Hindlimb muscle (tissue), 1 donor: ENCODE measurements around the gene ABHD5. TPM values are rescaled to one million over a fixed set of nuclear protein-coding genes. Genes with fewer than 3 reads are reported as not detected.

Experiments used
- DNase-seq: peaks from one replicate; pipeline ENCODE4 v3.0.0-alpha.2; 2013
- polyA plus RNA-seq: library from polyadenylated mRNA; unstranded; fragments of 120-200 nt; gene quantifications from one replicate; pipeline ENCODE4 v1.2.1, GENCODE V29; 2013; ENCODE audit not compliant: insufficient read length

Gene ABHD5
- polyA plus RNA-seq, 1 donor: 9.5 TPM

DNA sequence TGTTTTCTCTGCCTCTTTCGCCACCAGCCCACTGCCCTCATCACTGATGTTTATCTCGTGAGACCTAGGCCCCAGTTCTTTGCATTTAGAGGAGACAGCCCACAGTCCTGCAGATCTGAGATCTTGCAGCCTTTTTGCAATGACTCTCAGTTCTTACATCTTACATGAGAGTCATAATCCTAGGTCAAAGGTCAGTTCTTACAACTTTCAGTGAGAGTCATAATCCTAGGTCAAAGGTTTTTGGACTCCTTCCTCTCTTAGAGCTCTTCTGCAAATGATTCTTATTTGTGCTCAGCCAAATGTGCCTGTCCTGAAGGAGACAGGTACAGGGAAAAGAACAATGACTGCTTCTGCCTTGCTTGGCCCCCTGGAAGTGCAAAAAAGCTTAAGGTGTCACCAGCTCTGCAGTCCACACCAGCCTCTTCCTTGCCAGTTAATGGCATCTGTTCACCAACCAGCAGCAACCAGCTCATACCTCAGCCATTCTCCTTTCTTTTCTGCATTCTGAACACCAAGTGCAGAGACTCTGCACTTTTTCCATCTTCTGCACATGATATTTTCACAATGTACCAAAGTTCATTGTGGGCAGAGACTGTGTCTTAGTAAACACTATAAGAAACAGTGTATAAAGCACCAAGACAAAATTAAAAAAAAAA is 67.1 kb downstream of the ABHD5 start:
- DNase-seq: no peak

DNA sequence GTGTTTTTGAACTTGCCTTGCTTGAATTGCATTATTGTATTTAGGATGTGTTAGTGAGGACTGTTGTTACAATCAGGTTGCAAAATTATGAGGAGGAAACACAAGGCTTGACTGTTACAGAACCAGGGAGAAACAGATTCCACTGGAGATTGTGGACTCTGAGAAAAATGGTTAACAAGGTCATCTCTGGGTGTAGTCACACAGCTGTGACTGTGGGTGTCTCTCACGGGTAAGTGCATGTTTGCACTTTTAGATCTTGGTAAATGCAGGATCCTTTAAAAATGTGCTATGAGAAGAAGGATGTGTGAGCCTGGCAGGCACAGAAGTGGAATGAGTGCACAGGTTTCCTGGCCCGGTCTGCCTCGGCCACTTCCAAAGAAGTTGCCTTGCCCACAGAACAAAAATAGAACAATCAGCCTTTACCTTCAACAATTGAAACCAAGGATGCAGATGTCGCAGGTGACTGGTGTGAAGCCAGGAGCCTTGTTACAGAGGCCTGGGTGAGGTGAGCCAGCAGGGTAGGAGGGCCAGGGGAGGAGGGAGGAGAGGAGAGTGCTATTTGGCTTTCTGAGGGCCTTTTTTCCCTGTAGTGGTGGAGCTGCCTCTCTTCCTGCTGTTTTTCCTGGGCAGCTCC is 68.0 kb downstream of the ABHD5 start:
- DNase-seq: no peak

DNA sequence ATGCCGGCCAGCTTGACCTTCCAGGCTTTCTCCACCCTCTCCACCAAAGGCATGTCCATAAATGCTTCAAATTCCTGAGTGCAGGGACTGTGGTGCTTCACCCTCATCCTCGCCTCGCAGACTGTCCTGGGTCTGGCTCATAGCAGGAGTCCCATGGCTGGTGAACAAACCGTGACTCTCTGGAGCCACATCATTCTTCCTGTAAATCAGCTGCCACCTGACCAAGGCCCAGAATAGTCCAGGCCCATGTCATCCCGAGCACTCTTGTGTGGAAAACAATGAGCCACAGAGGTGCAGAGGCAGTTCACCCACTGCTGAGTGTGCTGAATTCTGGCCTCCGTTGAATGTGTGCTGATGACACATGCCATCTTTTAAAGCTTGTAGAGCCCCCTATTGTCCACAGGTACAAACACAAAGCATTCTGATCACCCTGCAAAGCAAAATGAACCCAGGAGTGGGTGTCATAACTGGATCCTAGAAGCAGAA is 68.6 kb downstream of the ABHD5 start:
- no peak for DNase-seq

DNA sequence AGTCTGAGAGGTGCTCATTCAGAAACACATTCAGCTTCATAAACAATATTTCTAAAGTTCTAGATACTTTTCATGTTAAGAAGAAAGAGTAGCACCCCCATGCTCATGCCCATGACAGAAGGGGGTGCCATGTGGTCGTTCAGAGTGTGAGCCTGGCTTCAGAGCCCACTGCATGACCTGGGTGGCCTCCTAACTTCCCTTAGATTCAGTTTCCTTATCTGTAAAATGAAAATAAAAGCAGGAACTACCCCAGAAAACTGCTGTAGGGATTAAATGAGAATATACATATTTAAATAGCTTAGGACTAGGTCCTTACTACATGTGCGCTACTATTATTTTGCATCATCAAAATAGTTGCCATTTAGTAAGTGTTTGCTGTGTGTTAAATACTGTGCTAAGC is 69.2 kb downstream of the ABHD5 start:
- no peak for DNase-seq

DNA sequence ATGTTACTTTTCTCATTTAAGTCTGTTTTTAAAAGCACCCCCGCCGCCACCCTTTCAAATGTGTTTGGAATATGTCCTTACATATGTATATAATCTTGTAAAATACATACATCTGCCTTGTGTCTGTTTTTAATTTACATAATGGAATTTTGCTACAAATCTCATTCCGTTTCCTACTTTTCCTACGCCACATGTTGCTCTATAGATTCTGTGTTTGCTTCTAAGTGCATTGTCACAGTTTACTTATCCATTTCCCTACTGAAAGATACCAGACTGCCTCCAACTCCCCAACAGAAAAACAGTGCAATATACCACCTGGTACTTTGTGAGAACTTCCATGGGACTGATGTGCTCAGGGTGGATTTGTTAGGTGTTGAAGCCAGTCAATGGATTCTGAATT is 70.2 kb downstream of the ABHD5 start:
- no peak for DNase-seq

DNA sequence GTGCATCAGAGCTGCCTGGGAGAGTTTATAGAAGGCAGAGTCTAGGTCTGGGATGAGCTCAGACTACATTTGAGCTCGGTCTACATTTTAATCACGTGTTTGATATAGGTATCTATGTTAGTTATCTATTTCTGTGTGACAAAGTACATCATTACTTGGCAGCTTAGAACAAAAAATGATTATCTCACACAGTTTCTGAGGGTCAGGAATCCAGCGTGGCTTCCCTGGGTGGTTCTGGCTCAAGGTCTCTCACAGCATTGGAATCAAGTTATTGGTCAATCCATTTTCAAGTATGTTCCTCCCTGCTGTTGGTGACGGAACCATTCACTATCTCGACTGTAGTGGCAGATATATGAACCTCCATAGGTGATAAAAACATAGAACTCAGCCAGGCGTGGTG is 71.7 kb downstream of the ABHD5 start:
- DNase-seq: no peak

DNA sequence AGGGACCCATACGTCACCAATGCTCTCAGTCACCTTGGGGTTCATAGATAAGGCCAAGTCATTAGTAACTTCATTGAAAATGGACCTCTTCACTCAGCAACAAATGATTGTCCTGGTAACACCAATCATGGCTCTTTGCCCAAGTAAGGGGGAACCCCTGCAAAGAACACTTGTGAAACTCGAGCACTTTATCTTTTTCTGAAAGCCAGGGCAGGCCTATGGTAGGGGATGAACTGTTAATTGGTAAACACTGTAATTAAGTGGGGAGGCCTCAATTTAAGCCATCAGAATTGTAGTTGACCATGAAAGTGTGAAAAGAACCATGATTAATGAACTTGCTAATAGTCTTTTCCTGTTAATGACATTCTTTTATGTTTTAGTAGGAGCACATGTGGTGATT is 73.3 kb downstream of the ABHD5 start:
- DNase-seq: no peak

DNA sequence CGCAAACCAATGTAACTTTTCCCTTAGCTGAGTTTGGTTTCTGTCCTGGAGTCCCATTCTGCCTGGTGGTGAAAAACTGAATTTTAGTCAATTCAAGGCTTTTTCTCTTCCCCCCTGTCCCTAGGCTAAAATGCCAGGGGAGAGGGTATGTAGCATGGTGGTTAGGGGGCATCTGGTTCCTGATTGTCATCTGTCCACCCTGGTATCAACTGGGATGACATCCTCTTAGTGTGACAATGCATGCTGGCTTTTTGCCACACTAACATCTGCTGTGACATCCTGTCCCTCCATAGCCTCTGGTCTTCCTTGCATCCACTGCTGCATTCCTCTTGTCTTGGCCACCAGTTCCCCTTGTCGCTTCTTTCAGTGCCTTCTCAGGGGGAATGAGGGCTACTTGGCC is 73.7 kb downstream of the ABHD5 start:
- DNase-seq: no peak

DNA sequence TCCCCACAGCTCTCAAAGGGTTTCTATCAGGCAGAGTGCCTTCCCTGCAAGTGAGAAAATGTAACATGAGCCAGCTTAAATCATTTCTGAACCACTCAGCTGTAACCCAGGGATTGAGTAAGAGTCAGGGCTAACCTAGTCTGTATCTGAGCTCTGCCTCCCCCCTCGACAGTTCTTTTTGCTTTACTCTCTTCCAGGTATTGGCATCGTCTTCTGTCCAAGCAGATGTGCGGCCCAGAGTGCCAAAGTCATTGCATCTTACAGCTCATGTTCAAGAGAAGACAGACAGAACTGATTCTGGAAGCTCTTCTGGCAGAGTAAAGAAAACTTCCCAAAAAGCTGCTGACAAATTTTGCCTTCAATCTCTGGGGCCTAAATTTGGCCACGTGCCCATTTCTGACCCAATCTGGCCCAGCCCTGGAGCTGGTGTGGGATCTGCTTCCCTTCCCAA is 74.8 kb downstream of the ABHD5 start:
- DNase-seq: peak; percentile 34

DNA sequence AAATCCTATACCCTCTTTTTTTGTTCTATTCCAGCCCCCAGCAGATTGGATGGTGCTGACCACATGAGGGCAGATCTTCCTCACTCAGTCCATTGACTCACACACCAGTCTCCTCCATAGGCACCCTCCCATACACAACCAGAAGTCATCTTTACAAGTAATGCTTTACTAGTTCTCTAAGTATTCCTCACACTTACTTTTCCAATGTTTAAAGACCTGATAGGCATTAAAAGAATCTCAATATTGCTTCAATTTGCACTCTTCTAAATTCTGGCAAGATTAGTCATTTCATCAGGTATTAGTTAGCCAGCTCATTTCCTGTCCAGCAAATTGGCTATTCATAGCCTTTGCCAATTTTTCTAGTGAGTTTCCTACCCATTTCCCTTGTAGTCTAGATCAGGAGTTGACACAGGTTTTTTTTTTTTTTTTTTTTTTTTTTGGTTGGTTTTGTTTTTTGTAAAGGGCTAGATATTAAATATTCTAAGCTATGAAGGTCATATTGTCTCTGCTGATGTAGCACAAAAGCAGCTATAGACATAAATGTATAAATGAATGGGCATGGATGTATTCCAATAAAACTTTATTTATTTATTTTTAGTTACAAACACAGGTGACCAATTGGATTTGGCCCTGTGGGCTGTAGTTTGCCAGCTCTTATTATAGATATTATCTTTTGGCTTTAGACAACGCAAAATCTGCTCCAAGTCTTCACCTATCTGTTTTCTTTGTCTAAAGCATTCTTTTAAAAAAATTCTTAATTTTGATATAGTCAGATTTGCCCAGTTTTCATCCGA is 76.1 kb downstream of the ABHD5 start:
- DNase-seq: no peak

DNA sequence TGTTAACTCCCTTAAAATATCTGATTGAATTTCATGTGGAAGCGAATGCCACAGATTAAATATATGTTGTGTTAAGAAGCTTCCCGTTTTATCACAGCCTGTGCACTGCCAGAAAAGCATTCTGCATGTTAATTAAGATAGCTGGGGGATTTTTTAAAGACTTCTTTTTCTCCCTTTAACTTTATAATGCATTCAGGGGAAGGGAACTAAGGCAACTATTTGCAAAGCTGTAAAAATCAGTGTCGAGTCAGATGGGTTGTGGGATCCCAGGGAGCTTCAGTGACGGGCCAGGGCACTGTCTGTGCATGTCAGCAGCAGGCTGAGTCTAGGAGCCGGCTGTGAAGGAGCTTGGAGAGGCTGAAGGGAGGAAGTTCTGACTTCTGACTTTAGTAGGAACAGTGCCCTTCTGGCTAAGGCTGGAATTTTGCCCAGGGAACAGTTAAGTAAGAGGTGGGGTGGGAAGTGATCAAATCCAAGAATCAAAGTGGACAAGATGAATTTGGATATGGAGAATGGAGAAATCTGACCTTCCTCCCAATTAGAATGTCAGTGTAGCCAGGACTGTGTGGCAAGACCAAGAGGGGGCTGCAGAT is 77.7 kb downstream of the ABHD5 start:
- no peak for DNase-seq

DNA sequence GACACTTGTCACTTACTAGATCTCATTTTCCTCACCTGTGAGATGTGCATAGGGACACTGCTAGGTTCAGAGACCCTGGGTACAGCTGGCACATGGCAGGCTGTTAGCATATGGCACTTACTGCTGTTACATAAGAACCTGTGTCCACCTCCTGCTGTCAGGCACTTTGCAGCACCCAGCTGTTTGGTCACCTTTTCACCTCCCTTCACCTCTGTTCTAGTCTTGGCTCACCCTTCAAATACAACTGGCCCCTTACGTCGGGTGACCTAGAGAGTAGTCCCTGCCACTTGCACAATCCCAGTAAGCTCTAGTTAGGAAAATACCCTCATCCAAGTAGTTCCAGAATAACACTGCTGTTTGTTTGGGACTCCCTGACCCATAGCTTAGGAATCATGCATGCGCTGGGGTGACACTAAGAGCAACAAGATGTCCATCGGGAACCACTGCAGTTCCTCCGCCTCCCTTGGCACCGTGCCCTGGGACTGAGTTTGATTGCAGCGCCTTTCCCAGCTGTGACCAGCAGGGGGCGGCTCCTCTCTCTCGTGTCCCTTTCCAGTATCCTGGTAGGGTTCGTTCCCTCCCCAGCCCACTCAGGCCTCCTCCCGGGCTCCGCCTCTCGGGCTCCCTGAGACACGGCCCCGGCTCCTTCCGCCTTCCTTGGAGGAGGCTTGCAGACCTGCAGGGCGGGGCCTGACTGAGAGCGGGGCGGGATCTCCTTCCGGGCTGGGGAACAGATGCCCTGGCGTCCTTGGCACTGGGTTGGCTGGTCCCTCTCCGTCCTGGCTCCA is 78.6 kb downstream of the ABHD5 start:
- peak; percentile 91 for DNase-seq

DNA sequence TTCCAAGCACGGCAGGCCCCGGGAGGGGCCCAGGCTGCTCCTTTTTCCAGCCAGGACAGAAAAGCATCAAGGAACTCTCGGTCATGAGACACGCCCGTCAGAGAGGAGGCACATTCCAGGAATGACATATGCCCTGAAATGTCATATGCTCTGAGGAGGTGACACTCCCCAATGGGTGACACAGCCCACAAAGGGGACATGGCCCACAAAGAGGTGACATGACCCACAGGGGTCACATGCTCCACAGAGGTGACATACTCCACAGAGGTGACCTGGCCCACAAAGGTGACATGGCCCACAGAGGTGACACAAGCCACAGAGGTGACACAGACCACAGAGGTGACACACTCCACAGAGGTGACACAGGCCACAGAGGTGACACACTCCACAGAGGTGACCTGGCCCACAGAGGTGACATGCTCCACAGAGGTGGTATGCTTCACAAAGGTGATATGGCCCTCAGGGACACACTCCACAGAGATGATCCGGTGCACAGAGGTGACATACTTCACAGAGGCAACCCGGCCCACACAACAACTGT is 79.2 kb downstream of the ABHD5 start:
- DNase-seq: no peak

DNA sequence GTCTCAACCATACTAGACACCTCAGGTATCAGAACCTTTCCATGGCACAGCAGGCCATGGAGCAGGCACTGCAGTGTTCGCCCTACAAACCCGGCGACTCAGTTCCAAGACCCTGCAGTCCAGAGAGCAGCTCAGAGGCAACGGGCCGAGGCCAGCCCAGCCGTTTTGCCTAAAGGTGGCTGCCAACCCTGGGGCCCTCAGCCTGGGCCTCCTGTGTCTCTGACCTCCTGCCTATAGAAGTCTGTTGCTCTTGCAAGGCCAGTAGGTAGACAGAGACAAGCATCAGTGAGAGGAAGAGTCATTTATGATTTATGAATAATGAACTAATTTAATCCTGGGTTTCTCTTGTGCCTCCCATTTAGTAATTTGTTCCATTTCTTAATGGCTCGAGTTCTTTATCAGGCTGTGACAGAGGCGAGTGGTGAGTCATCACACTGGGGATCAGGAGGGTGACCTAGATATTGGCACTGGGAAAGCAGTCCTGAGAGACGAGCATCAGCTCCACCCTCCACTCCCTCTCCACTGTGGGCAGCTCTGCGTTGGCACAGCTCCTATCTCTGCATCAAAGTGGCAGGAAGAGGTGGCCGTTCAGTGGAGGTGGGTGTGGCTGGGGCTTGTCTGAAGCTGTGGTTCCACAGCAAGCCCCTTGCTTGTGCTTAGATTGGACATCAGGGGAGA is 79.8 kb downstream of the ABHD5 start:
- no peak for DNase-seq

DNA sequence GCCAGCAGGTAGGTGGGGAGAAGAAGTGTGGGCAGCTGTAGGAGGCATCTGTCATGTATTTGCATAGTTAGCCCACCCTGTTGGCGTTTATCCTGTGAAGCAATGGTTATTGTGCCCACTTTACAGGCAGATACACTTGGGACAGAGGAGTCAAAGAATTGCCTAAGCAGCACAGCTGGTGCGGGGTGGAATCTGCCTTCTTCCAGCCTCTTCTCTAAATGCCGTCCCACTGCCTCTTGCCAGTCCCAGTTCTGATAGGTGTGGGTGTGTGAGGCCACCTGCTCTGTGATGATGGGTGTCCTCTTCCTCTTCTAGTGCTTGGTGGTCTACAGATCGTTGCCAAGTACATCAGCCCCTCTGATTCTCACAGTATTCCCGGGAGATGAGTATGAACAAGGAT is 80.9 kb downstream of the ABHD5 start:
- DNase-seq: no peak

DNA sequence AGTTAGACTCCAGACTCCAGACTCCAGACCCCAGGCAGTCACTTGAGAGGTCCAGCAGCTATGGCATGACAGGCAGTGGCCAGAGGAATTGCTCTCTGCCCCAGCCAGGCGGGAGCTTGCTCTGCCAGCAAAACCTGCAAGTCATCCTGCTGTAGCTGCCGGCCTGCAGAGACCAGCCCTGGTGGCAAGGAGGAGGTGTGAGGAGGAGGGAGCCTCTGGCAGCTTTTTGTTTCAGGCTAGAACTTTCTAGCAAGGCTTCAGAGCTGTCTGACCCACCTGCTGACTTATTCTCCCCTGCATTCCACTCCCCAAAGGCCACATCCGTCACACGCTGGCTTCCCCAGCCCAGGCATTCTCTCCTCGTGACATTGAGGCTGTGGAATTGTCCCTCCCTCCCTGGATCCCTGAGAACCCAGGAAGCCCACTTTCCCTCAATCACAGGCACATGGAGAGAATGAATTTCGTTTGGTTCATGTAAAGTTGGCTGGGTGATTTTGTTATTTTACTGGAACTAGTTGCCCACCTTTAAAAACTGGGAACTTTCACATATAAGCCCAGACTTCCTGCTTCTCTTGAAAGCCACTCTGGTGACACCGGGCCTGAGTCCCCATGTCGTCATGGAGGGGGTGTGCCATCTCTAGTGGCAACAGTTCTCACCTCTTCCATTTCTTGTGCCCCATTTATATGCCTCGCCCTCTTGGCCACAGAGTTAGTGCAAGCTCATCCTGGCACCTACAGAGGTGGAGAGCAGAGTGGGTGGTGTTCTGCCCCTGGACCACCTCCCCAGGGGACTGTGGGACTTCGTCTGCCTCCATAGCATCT is 82.7 kb downstream of the ABHD5 start:
- no peak for DNase-seq

DNA sequence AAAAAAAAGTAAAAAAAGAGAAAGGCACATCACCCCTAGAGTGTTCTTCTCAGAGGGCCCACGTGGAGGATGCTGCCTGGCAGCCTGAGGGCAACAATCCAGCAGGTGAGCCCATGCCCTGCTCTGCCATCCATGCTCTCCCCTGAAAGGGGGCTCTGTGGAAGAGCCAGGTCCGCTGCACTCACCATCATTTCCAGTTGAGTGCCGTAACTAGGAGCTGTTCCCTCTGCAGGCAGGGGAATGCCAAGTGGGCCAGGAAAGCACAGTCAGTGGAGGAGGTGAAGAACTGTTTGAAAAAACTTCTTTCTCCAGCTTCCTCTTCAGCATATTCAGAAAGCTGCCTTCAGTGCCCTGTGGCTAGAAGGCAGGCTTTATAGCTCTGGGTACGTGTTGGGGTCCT is 84.1 kb downstream of the ABHD5 start:
- DNase-seq: no peak

DNA sequence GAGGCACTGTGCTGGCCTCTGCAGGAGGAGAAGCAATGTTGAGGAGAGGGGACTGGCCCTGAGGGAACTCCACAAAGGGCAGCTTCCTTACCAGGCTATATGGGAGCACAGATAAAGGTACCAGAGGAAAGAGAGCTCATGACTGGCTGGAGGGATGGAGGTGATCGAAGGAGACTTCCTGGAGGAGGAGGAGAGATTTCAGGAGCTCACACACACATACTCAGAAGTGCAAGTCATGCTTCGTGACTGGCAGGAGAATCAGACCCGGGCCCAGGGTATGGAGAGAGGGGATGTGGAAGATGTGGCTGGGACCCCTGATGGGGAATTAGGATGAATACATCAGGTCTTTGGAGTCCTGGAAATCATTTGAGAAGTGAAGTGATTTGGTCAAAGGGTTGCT is 85.4 kb downstream of the ABHD5 start:
- DNase-seq: no peak

DNA sequence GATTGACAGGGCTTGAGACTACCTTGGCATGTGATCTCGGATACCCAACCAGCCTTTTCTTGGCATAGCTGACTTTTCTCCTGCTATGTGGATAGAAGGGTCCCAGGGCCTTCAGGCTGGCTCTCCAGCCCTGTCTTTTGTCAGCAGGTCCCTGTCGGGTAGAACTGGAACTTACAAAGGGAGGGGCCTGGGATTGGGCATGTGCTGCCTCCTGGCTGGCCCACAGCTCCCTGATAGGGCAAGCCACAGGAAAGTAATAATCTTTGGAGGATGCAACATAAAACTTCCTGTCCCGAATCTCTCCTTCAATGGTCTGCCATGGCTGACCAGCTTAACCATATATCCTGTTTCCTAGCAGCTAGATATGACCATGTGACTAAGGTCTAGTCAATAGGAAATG is 89.1 kb downstream of the ABHD5 start:
- DNase-seq: no peak

DNA sequence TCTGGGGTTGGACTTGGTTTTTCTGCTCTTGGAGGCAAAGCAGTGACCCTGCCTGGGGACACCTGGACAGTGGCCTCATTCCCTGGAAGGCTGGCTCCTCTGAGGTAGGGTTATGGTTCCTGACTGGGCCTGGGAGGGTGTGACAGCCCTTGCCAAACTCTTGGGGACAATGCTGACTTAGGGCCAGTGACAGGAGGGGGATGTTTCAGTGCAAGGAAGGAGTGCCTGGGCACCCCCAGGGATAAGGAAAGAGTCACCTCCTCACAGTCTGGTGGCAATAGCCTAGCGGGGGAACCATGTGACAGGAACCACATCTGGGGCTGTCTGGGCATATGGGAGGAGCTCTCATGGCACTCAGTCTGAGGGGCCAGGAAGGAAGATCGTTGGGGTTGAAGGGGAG is 91.8 kb downstream of the ABHD5 start:
- no peak for DNase-seq
